Memory B cell (primary cell): Measurements from ENCODE around the gene KRTAP4-3.
"Not testable (repeated sequence)": the region's sequence is repeated elsewhere in the genome, so short reads cannot be mapped to it uniquely, and the experiment has no call there.

ENCODE experiments used
- ATAC-seq: fragments of 150-1000 bp; cut with Tn5 transposase; 2 replicates; pipeline ENCODE4 v1.10.0; 2021; ENCODE audit warnings: low read depth, mild to moderate bottlenecking, moderate library complexity
- DNase-seq, 2 donors: peaks; one replicate each; pipeline ENCODE4 v3.0.0; 2022; ENCODE audit warnings: low spot score in 2 of 2
- H3K27ac Mint-ChIP-seq: one replicate; pipeline ENCODE4 v1.8.0; 2022; ENCODE audit warnings: mild to moderate bottlenecking, moderate library complexity, mixed read lengths
- H3K27me3 Mint-ChIP-seq: one replicate; pipeline ENCODE4 v1.8.0; 2022; ENCODE audit warnings: mixed read lengths
- H3K36me3 Mint-ChIP-seq: one replicate; pipeline ENCODE4 v1.8.0; 2022; ENCODE audit warnings: mild to moderate bottlenecking, mixed read lengths
- H3K4me1 Mint-ChIP-seq: one replicate; pipeline ENCODE4 v1.8.0; 2022; ENCODE audit warnings: mixed read lengths
- H3K4me3 Mint-ChIP-seq: one replicate; pipeline ENCODE4 v1.8.0; 2022; ENCODE audit warnings: mild to moderate bottlenecking, moderate library complexity, mixed read lengths
- H3K9me3 Mint-ChIP-seq: one replicate; pipeline ENCODE4 v1.8.0; 2022; ENCODE audit warnings: mixed read lengths

Gene KRTAP4-3

DNA sequence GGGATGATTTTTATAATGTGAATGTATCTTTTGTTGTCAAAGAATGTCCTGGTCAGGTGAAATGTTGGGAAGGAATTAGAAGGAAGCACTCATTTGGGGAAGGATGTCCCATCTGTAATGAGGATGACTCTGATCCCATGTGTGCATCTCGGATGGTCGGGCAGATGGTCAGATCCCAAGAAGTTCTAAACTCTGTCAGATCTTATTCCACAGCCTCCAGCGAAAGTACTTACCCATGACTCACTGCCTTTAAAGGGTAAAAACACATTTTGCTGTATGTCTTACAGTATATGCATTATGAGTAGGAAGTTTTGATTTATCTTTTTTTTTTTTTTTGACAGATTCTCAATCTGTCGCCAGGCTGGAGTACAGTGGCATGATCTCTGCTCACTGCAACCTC is 49.3 kb downstream of the KRTAP4-3 start:
- no peak for ATAC-seq
- Mint-ChIP-seq H3K36me3 (peaks cover 2% of the 10 kb centered on the region), H3K27ac (no peak overlapping the region), H3K4me3 (no peak overlapping the region), H3K4me1 (peaks cover 29% of the 10 kb centered on the region), H3K9me3 (peaks cover 5% of the 10 kb centered on the region), H3K27me3 (peaks cover 12% of the 10 kb centered on the region)
- no peak for DNase-seq

GRCh38 chr17:41117846-41118386 is 50.1 kb downstream of the KRTAP4-3 start, which contains the start of gene KRTAP4-11:
Gene KRTAP4-11 (minus strand): TSS chr17:41118373. CDS start chr17:41118315, 58 bp downstream.
- not testable (repeated sequence) for H3K36me3 Mint-ChIP-seq, H3K27me3 Mint-ChIP-seq

More at GRCh38 chr17:41117846-41118386, 50.1 kb downstream of the KRTAP4-3 start, which contains the start of gene KRTAP4-11:
- not testable (repeated sequence) for H3K4me3 Mint-ChIP-seq, DNase-seq, ATAC-seq, H3K9me3 Mint-ChIP-seq
- H3K27ac Mint-ChIP-seq, result peak within 1 kb of the TSS; percentile 29
- H3K4me1 Mint-ChIP-seq, result peaks cover 24% of the 10 kb centered on the region
